C4-2B (cell line): Measurements from ENCODE around the gene GPR82.

Experiments used
- ZFX ChIP-seq: fragments of 450-650 bp; IDR thresholded peaks from 2 replicates; pipeline ENCODE4 v1.6.1; 2017
- TF ChIP-seq, protein P1 (sequence below): fragments of 450-650 bp; conservative IDR thresholded peaks from 2 replicates; pipeline ENCODE4 v1.5.1; 2017; ENCODE audit warnings: mild to moderate bottlenecking

DNA sequence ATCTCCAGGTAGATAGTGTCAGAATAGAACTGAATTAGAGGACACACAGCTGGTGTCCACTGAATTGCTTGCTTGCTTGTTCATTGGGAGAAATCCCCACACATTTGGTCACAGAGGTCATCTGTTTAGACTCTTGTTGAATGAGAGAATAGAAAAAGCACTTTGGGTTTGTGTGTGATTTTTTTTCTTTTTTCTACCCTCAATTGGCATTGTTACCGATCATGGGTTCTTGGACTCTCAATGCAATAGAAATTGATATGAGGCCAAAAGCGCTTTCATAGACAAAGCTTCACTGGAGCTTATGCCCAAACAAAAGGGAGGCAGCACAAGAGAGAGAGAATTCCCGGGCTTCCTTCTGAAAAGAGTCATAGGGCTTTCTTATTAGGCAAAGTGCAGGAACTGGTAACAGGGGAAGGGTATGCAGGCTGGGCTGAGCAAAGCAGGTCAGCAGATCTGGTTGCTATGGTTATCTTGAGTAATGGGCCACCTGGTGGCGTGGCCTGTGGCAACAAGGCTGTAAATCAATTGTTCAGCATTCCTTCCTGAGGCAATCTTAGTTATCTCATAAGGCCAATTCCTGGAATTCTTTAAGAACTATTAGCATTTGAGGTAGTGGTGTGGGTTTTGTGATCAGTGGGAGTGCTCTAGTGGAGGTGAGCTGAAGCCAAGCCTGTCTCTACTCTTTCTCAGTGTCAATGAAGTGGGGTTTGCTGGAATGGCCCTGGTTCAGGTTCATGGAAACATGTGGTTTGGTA, 5.3 kb upstream of the GPR82 start:
- TF ChIP-seq, protein P1, sequence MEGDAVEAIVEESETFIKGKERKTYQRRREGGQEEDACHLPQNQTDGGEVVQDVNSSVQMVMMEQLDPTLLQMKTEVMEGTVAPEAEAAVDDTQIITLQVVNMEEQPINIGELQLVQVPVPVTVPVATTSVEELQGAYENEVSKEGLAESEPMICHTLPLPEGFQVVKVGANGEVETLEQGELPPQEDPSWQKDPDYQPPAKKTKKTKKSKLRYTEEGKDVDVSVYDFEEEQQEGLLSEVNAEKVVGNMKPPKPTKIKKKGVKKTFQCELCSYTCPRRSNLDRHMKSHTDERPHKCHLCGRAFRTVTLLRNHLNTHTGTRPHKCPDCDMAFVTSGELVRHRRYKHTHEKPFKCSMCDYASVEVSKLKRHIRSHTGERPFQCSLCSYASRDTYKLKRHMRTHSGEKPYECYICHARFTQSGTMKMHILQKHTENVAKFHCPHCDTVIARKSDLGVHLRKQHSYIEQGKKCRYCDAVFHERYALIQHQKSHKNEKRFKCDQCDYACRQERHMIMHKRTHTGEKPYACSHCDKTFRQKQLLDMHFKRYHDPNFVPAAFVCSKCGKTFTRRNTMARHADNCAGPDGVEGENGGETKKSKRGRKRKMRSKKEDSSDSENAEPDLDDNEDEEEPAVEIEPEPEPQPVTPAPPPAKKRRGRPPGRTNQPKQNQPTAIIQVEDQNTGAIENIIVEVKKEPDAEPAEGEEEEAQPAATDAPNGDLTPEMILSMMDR, result no peak
- no peak for TF ChIP-seq ZFX
